NT2/D1 (cell line): Measurements from ENCODE around the gene ZNF319.

Experiments
- YY1 ChIP-seq: IDR thresholded peaks from 2 replicates; pipeline ENCODE4 v1.6.1; 2011; ENCODE audit not compliant: insufficient read length, insufficient read depth
- ZNF274 ChIP-seq: IDR thresholded peaks from 2 replicates; pipeline ENCODE4 v1.6.1; 2011; ENCODE audit warnings: mild to moderate bottlenecking, low read depth, low read length

DNA sequence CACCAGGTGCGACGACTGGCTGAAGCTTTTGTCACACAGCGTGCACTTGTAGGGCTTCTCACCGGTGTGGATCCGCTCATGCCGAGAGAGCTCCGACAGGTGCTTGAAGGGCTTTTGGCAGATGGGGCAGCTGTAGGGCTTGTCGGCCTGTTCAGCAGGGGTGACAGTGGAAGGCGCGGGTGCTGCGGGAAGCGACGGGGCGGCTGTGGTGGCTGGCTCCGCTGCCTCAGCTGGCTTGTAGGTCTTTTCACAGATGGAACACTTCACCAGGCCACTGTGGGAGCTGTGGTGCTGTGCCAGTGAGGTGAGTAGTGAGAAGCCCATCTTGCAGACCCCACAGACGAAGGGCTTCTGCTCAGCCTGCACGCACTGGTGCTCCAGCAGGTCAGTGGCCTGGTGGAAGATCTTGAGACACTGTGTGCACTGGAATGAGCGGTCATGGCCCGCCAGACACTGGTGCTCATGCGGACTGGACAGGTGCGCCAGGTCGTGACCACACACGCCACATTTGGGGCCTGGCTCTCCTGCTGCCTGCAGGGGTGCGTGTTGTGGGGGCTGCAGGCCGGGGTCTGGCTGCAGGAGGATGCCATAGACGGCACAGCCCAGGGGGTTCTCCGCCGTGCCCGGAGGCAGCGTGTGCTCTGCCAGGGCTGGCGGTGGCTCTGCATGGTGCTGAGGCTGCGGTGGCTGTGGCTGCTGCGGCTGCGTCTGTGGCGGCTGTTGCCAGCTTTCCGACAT, 2.8 kb downstream of the ZNF319 start:
- no peak for TF ChIP-seq ZNF274
- TF ChIP-seq YY1: no peak
